Stomach (tissue), 9 donors: ENCODE measurements around the gene FBXO46. TPM values are rescaled to one million over a fixed set of nuclear protein-coding genes. Genes with fewer than 3 reads are reported as not detected.

Experiments used
- DNase-seq, 2 donors: peaks; one replicate each; pipeline versions ENCODE4 v3.0.0 to v3.0.0-alpha.2; 2013 to 2019
- H3K27ac ChIP-seq, 5 donors: fragments of 200-600 bp in 4 of 5; sonication (generic) in 4 of 5; one replicate each; pipeline ENCODE4 v1.5.1; 2013 to 2019; ENCODE audit warnings: mild to moderate bottlenecking in 1 of 5, moderate library complexity in 1 of 5
- H3K27me3 ChIP-seq, 3 donors: fragments of 200-600 bp; sonication (generic); one replicate each; pipeline ENCODE4 v1.5.1; 2017 to 2019; ENCODE audit warnings: mixed run types in 1 of 3
- H3K36me3 ChIP-seq, 4 donors: fragments of 200-600 bp; sonication (generic); 1 replicate in 3 of 4; 2 replicates in 1 of 4; pipeline ENCODE4 v1.5.1; 2016 to 2019
- H3K4me1 ChIP-seq, 4 donors: fragments of 200-600 bp; sonication (generic); one replicate each; pipeline ENCODE4 v1.5.1; 2016 to 2019
- H3K4me3 ChIP-seq, 4 donors: fragments of 200-600 bp; sonication (generic) in 3 of 4; one replicate each; pipeline ENCODE4 v1.5.1; 2016 to 2019; ENCODE audit warnings: mild to moderate bottlenecking in 1 of 4
- H3K9me3 ChIP-seq, 4 donors: fragments of 200-600 bp; sonication (generic); one replicate each; pipeline ENCODE4 v1.5.1; 2016 to 2019
- CTCF ChIP-seq, 7 experiments: fragments of 450-650 bp in 4 of 7; fragments of 200-600 bp in 3 of 7; sonication (generic) in 3 of 7; IDR thresholded peaks; one replicate each; pipeline ENCODE4 v1.5.1; 2016 to 2019; ENCODE audit warnings: antibody characterized with exemption in 7 of 7, control low read depth in 2 of 7, mild to moderate bottlenecking in 1 of 7
- EP300 ChIP-seq: sonication (generic); formaldehyde crosslinking; IDR thresholded peaks from one replicate; pipeline ENCODE4 v1.6.1; 2017; ENCODE audit warnings: antibody characterized with exemption
- POLR2A ChIP-seq, 4 donors: fragments of 450-650 bp; IDR thresholded peaks; one replicate each; pipeline ENCODE4 v1.6.1; 2016; ENCODE audit warnings: antibody characterized with exemption in 4 of 4, control low read depth in 2 of 4, mild to moderate bottlenecking in 1 of 4, moderate library complexity in 1 of 4
- POLR2AphosphoS5 ChIP-seq, 3 donors: sonication (generic); formaldehyde crosslinking; IDR thresholded peaks; one replicate each; pipeline ENCODE4 v1.6.1; 2016; ENCODE audit warnings: antibody characterized with exemption in 3 of 3
- WGBS, 5 donors: extraction: QIAGEN DNeasy Blood & Tissue Kit in 3 of 5; methylation state at CpG; one replicate each; pipeline versions ENCODE4 v1.1.5 to v1.1.7; 2013 to 2018; 5-methylcytosine and 5-hydroxymethylcytosine counted together
- intact Hi-C: fragments of 100-400 bp; cut with DNase I; formaldehyde crosslinking; loops from one replicate; pipeline ENCODE4 v1.15.1; 2023; ENCODE audit warnings: low total_unique reads
- polyA plus RNA-seq, 3 donors: library from polyadenylated mRNA; stranded (reverse); fragments of 200-250 nt; gene quantifications; one replicate each; pipeline ENCODE4 v1.2.3, GENCODE V29; 2013
- total RNA-seq, 5 donors: library from RNA; depleted of rRNA; stranded (reverse); fragments of >200 nt; gene quantifications; one replicate each; pipeline versions ENCODE4 v1.1.0 to v1.2.3, GENCODE V29; 2014 to 2016
- donor health status: healthy with polysubstance abuse.
- donor health status: Bipolar disorder and iron deficiency.
- donor health status: healthy.

Gene FBXO46
- total and polyA plus RNA-seq, 8 donors: 4.0 to 61.7 (median 9.6) TPM

- no peak for TF ChIP-seq POLR2A (IDR thresholded peaks at IDR 0.05)
- TF ChIP-seq EP300: no peak
- no peak for TF ChIP-seq CTCF (IDR thresholded peaks at IDR 0.05)
- no peak for TF ChIP-seq POLR2AphosphoS5 (IDR thresholded peaks at IDR 0.05)
- no peak for DNase-seq
- H3K4me3 ChIP-seq: no peak overlapping the region
- WGBS, 5 donors: 69 to 94% (median 71%) methylated on average over 3 of the region's 3 CpGs
- peak overlapping the region; percentile 89 to 98 (median 97) for H3K27ac ChIP-seq
- peaks cover 0 to 25% (median 0%) of the 10 kb centered on the region in 3 donors for H3K27me3 ChIP-seq
- no peaks in the 10 kb centered on the region for H3K9me3 ChIP-seq
- H3K4me1 ChIP-seq: peaks cover 27 to 63% (median 45%) of the 10 kb centered on the region in 4 donors
- intact Hi-C loops: no loop called here
- H3K36me3 ChIP-seq: peaks cover 21 to 54% (median 36%) of the 10 kb centered on the region in 4 donors
These were observed 42.2 kb upstream of the FBXO46 start for GRCh38 chr19:45772912-45773311.

- TF ChIP-seq CTCF (IDR thresholded peaks at IDR 0.05): no peak
- no peak for TF ChIP-seq POLR2A (IDR thresholded peaks at IDR 0.05)
- no peak for TF ChIP-seq EP300
- peak in 2 of 3 donors; percentile 18 to 25 for TF ChIP-seq POLR2AphosphoS5 (IDR thresholded peaks at IDR 0.05)
- Histone ChIP-seq H3K4me1 (peaks cover 27 to 68% (median 47%) of the 10 kb centered on the region in 4 donors), H3K9me3 (no peaks in the 10 kb centered on the region), H3K36me3 (peaks cover 15 to 48% (median 29%) of the 10 kb centered on the region in 4 donors), H3K27ac (peak overlapping the region; percentile 89 to 98 (median 97)), H3K27me3 (peaks cover 0 to 25% (median 0%) of the 10 kb centered on the region in 3 donors), H3K4me3 (peak overlapping the region in 3 of 4 donors; percentile 61 to 85 (median 85))
- peak in 1 of 2 donors; percentile 46 for DNase-seq
- WGBS, 5 donors: 31 to 51% (median 42%) methylated on average over 10 to 14 of the region's 14 CpGs
- intact Hi-C loops: no loop called here
These were observed 41.6 kb upstream of the FBXO46 start for GRCh38 chr19:45772130-45772840.

GRCh38 chr19:45771311-45771933 lies 40.7 kb upstream of the FBXO46 start:
- Histone ChIP-seq H3K27ac (peak overlapping the region; percentile 89 to 98 (median 97)), H3K9me3 (no peaks in the 10 kb centered on the region), H3K4me3 (peak overlapping the region; percentile 61 to 85 (median 83)), H3K4me1 (peaks cover 32 to 77% (median 54%) of the 10 kb centered on the region in 4 donors), H3K36me3 (peaks cover 6 to 39% (median 21%) of the 10 kb centered on the region in 4 donors), H3K27me3 (peaks cover 0 to 32% (median 0%) of the 10 kb centered on the region in 3 donors)
- WGBS, 5 donors: 34 to 75% (median 64%) methylated on average over 10 to 46 of the region's 46 CpGs
- intact Hi-C loops: no loop called here
- TF ChIP-seq POLR2A (IDR thresholded peaks at IDR 0.05) (no peak), POLR2AphosphoS5 (IDR thresholded peaks at IDR 0.05) (no peak), EP300 (no peak), CTCF (IDR thresholded peaks at IDR 0.05) (no peak)
- DNase-seq: peak in 1 of 2 donors; percentile 40

- Histone ChIP-seq H3K4me3 (peak overlapping the region; percentile 61 to 85 (median 83)), H3K27ac (peak overlapping the region; percentile 89 to 98 (median 97)), H3K9me3 (no peaks in the 10 kb centered on the region), H3K4me1 (peaks cover 42 to 87% (median 64%) of the 10 kb centered on the region in 4 donors), H3K27me3 (peaks cover 0 to 32% (median 0%) of the 10 kb centered on the region in 3 donors), H3K36me3 (peaks cover 5 to 37% (median 18%) of the 10 kb centered on the region in 4 donors)
- peak; percentile 98 to 99 for DNase-seq
- 1 to 4% (median 1%) methylated on average over 46 to 79 of the region's 79 CpGs for WGBS, 5 donors
- intact Hi-C loops: no loop called here
- TF ChIP-seq EP300 (no peak), POLR2A (IDR thresholded peaks at IDR 0.05) (peak in 1 of 4 donors; percentile 25), POLR2AphosphoS5 (IDR thresholded peaks at IDR 0.05) (peak; percentile 54 to 82 (median 76)), CTCF (IDR thresholded peaks at IDR 0.05) (peak in 6 of 7 experiments; percentile 76 to 99 (median 94))
These were observed 39.8 kb upstream of the FBXO46 start for GRCh38 chr19:45770192-45771101.
